Prostate gland (tissue), 2 donors: Measurements from ENCODE around the gene EPS15.

Experiments
- CTCF ChIP-seq, 4 experiments: fragments of 200-600 bp in 2 of 4; fragments of 450-650 bp in 2 of 4; sonication (generic) in 2 of 4; IDR thresholded peaks; 1 replicate in 3 of 4; 2 replicates in 1 of 4; pipeline ENCODE4 v1.5.1; 2016 to 2019; ENCODE audit warnings: antibody characterized with exemption in 4 of 4, mild to moderate bottlenecking in 2 of 4, moderate library complexity in 2 of 4
- POLR2A ChIP-seq: fragments of 450-650 bp; IDR thresholded peaks from one replicate; pipeline ENCODE4 v1.6.1; 2016; ENCODE audit warnings: antibody characterized with exemption, mild to moderate bottlenecking

- TF ChIP-seq POLR2A = no peak
- no peak for TF ChIP-seq CTCF (IDR thresholded peaks at IDR 0.05)
Observed at GRCh38 chr1:51442616-51443015, 76.5 kb downstream of the EPS15 start.
